Erythroblast (primary cell): ENCODE measurements around the gene BBS5.
"Not testable (repeated sequence)": the region's sequence is repeated elsewhere in the genome, so short reads cannot be mapped to it uniquely, and the experiment has no call there.

Experiments used
- GATA1 ChIP-seq: IDR thresholded peaks from 2 replicates; pipeline ENCODE4 v1.6.1; 2011; ENCODE audit warnings: low read depth, mild to moderate bottlenecking, control low read depth, low read length, moderate library complexity
- POLR2A ChIP-seq: IDR thresholded peaks from 2 replicates; pipeline ENCODE4 v1.6.1; 2011; ENCODE audit warnings: mild to moderate bottlenecking, low read length

DNA sequence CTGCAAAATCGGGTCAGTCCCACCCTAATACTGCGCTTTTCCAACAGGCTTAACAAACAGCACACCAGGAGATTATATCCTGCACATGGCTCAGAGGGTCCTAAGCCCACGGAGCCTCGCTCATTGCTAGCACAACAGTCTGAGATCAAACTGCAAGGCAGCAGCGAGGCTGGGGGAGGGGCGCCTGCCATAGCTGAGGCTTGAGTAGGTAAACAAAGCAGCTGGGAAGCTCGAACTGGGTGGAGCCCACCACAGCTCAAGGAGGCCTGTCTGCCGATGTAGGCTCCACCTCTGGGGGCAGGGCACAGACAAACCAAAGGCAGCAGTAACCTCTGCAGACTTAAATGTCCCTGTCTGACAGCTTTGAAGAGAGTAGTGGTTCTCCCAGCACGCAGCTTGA is 26.2 kb upstream of the BBS5 start:
- not testable (repeated sequence) for TF ChIP-seq POLR2A, GATA1
